Testis (tissue), 2 donors: Measurements from ENCODE around the gene CFAP77.

ENCODE experiments used
- CTCF ChIP-seq, 3 experiments: fragments of 450-650 bp in 2 of 3; fragments of 200-600 bp in 1 of 3; sonication (generic) in 1 of 3; IDR thresholded peaks; one replicate each; pipeline ENCODE4 v1.5.1; 2016 to 2019; ENCODE audit warnings: antibody characterized with exemption in 3 of 3, mild to moderate bottlenecking in 2 of 3, moderate library complexity in 1 of 3
- POLR2A ChIP-seq: fragments of 450-650 bp; IDR thresholded peaks from one replicate; pipeline ENCODE4 v1.6.1; 2017; ENCODE audit warnings: antibody characterized with exemption, mild to moderate bottlenecking, moderate library complexity

- no peak for TF ChIP-seq CTCF (IDR thresholded peaks at IDR 0.05)
- no peak for TF ChIP-seq POLR2A
These were observed 154.5 kb downstream of the CFAP77 start for GRCh38 chr9:132564526-132564925.
